ENCODE measurements around the gene SLC6A17. TPM values are rescaled to one million over a fixed set of nuclear protein-coding genes. Genes with fewer than 3 reads are reported as not detected.

SLC6A17 gene
- total RNA-seq, 1 donor from 2014 or later, result 13.9 TPM

DNA sequence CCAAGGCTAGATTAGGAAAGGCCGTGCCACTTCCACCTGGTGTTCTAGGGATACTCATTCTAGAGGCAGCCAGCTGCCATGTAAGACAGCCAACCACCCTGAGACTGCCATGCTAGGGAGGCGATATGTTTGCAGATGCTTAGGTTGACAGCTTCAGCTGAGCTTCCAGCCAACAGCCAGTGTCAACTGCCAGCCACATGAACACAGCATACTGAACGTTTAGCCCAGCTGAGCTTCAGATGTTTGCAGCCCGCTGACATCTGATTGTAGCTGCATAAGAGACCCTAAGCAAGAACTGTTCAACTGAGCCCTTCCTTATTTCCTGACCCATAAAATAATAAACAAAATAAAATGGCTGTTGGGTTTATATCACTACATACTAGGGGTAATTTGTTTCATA lies 54.9 kb downstream of the SLC6A17 start:
- no peak for DNase-seq

GRCh38 chr1:110205591-110206155 lies 55.4 kb downstream of the SLC6A17 start:
- no peak for DNase-seq

GRCh38 chr1:110206261-110206920 lies 56.1 kb downstream of the SLC6A17 start:
- no peak for DNase-seq

GRCh38 chr1:110207831-110208230 lies 57.5 kb downstream of the SLC6A17 start:
- peak; percentile 43 for DNase-seq

- DNase-seq, result no peak
These were observed 58.8 kb downstream of the SLC6A17 start for GRCh38 chr1:110208916-110209645.

DNA sequence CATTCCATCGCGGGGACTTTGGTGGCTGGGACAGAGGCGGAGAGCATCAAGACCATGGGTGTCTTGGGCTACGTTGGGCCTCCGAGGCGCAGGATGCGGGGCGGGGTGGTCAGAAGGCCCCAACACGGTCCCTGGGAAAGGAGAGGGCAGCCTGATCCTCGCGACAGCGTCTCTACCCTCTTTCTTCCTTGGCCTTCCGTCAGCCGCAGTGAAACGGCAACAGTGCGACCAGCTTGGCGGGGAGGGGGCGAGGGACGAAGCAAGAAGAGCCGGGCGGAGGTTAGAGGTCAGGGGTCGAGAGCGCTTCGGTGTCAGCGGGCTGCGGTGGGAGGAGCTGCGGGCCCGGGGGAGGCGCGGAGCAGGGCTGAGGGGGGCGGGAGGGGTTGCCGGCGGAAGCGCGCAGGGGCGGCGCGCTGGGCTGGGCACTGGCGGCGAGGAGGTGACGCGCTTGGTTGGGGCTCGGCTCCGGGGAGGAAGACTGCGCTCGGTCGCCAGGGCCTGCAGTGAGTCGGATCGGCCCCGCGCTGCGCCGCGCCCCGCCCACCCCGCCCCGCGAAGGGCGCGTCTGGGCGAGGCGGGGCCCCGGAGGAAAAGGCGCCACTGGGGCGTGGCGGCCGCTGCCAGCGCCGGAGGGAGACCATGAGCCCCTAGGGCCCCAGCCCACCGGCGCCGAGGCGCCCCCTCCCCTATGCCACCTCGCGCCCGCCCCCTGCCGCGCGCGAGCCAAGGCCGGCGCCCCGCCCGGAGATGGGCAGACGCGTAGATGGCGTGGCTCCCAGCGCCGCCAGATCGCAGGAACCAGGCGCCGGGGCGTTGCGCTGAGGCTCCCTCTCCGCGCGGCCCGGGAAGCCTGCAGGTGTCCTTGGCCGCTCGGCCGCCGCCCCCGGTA lies 59.7 kb downstream of the SLC6A17 start, which contains the start of gene KCNC4:
KCNC4 (plus strand) TSS at position 600 of the 889 bp plus-strand sequence. CDS start 1,186 bp downstream, outside the sequence.
- peak; percentile 73 for DNase-seq

- DNase-seq, result no peak
These were observed 60.6 kb downstream of the SLC6A17 start for GRCh38 chr1:110210604-110211495.

- no peak for DNase-seq
These were observed 61.3 kb downstream of the SLC6A17 start for GRCh38 chr1:110211496-110212168.

GRCh38 chr1:110212169-110213142 lies 62.2 kb downstream of the SLC6A17 start:
- DNase-seq, result no peak

DNA sequence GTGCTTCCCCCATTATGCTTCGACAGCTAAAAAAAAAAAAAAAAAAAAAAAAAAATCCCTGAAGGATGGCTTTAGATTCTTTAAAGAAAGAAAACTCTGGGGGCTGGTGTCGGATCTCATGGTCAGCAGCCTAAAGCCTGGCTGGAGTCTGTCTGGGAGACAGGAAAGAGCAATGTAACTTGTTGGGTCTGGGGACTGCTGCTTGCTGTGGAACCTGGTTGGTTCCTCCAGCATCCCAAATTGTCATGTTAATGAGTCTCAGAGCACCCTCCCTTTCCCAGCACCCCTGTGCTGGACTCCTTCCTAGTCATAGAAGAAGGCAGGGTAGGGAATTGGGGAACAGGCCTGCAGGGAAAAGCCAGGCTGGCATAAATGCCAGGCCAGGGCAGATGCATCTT lies 62.8 kb downstream of the SLC6A17 start:
- DNase-seq, result no peak

DNA sequence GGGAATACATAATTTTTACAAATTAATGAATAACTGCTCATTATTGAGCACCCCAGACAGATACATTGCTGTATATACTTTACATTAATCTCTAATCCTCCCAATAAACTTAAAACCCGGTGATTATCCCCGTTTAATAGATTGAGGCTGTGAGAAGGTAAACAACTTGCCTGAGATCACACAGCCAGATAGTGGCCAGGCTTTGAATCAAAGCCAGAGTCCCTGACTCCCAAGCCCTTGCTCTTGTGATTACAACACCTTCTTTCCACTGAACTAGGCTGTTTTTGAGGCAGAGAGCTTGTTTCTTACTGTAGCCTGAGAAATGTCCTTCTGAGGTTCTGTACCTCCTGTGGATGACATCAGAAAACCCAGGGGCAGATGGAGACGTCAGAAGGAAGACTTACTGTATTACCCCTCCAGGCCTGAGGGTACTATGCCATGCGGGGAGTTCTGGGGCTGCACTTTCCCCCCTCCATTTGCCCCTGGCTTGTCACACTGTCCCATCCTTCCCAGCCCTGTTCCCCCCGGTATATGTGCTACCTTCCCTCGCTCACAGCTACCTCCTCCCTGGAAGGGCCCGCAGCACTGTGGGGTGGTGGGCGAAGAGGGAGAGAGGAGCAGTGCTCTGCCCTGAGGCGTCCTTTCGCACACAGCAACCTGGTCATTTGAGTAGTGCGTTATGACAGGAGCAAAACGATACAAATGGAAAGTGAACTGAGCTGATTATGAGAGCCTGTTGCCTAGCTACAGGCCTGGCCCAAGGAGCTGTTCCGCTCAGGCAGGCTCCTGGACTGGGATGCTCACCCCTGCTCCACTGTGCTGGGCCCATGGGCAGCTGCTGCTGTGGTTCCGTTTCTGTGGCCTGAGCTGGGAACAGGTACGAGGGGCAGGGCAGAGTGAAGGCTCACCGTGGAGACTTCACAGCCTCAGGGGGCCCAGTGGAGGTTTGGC lies 64.4 kb downstream of the SLC6A17 start:
- no peak for DNase-seq

DNA sequence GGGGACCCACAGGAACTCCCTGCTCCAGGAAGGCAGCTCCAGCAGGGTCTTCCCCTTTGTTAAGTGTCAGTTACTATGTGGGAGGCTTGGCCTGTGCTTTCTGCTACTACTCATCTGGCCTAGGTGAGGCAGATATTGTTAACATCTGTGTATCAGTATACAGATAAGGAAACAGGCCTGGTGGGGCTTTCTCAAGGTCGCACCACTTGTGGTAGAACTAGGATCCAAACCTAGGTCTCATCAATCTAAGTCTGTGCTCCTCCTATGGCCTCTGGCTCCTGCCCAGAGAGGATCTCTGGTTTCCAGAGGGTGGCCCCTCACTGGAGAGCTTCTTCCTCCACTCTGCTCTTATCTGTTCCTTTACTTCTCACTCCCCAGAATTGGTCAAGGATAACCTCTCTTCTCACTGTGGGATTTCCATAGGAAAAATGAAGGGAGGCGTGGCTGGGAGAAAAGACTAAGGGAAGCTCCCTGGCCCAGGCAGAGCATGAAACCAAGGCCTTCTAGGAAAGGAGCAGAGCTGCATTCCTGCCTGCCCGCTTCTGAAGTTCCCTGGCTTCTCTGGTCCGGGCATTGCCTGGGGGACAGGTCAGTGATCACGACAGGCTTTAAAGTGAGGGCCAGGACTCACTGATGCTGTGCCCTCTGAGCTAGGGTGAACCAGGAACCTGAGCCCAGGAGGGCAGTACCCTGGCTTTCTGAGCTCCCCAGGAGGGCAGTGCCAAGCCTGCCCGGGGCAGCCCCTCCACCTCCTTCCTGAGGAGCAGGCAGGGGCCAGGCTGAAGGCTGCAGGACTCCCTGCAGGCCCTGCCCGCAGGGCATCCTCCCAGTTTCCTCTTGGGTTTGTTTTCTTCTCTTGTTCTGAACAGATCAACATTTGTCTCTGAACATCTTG lies 65.6 kb downstream of the SLC6A17 start:
- DNase-seq, result no peak

GRCh38 chr1:110216844-110217444 lies 66.7 kb downstream of the SLC6A17 start:
- no peak for DNase-seq

DNA sequence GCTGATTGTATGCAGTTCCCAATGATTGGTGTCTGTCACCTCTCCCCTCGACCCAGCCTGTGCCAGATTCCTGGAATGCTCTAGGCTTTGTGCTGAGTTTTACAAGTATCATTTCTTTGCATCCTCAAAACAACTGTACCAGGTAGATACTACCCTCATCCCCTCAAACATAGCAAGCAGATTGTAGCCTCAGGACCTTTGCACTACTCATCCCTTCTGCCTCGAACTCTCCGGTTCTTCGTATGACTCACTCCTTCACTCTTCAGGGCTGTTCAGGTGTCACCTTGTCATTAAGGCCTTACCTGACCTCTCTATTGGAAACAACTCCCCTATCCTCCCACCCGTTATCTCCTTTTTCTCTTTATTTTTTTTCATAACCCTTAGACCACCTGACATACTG lies 67.8 kb downstream of the SLC6A17 start:
- no peak for DNase-seq

- no peak for DNase-seq
These were observed 68.4 kb downstream of the SLC6A17 start for GRCh38 chr1:110218739-110219138.

DNA sequence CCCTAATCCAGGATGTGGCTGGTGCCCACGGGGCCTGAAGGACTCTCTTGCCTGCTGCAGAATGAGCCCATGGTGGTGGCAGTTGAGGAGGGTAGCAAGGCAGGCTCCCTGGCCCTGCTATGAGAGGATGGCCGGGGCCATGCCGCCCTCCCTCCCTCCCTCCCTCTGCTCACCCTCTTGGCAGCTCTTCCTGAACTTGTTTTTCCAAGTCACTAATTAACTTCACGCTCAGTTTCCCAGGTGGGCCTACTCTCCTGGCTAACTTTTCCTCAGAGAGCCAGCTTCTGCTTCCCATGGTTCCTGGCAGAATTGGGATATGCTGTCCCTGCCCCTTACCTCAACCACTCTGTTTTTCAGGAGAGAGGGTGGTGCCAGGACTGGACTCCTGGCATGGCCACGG lies 70.0 kb downstream of the SLC6A17 start:
- no peak for DNase-seq

DNA sequence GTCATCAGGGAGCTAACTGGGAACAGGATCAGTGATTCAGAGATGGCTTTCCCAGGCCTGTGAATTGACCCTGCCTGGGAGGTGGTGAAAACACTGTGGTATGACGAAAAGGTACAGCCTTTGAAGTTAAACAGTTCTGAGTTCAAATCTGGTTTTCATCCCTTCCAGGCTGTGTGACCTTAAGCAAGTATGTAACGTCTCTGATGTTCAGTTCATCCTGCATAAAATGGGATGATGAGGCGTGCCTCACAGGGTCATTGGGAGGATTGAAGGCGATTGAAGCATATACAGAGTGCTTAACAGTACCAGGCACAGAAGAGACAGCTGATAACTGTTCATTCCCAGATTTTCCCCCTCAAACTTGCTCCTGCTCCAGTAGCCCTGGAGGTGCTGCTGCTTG lies 70.8 kb downstream of the SLC6A17 start:
- no peak for DNase-seq

Data from occipital lobe (tissue), 2 donors.